ENCODE results near the gene MRI1. TPM values are rescaled to one million over a fixed set of nuclear protein-coding genes. Genes with fewer than 3 reads are reported as not detected.

The MRI1 gene
- polyA plus RNA-seq (2013, experiment 1 of 2) = 16.7 TPM
- polyA plus RNA-seq (2013, experiment 2 of 2) = 16.4 TPM

DNA sequence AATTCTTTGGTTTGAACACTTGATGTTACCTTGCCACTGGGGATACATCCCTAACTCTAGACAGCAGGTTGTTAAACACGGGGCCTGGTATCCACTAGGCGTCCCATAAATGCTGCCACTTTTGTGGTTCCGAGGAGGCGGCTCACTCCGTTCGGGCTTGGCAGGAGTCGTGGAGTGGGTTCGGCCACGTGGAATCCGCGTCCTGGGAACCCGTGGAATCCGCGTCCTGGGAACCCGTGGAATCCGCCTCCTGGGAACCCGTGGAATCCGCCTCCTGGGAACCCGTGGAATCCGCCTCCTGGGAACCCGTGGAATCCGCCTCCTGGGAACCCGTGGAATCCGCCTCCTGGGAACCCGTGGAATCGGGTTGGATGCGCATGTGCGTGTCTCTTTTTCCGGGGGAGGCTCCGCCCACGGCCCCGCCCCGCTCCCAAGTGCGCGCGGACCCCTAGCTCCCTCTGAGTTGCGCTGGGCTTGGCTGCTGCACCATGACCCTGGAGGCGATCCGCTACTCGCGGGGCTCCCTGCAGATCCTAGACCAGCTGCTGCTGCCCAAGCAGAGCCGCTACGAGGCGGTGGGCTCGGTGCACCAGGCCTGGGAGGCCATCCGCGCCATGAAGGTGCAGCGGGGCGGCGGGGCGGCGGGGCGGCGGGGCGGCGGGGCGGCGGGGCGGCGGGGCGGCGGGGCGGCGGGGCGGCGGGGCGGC, at the start of gene MRI1:
MRI1 (plus strand) TSS at position 422 of the 707 bp plus-strand sequence; CDS start at position 489, 67 bp downstream.
- Histone ChIP-seq H3K4me2 (ENCODE audit: low read length) (peak within 1 kb of the TSS; percentile 26), H4K8ac (ENCODE audit: low read depth, low read length) (no peak within 1 kb of the TSS), H3K9ac (ENCODE audit: low read length) (peak within 1 kb of the TSS; percentile 69), H3K27ac (ENCODE audit: low read depth, low read length) (no peak within 1 kb of the TSS), H3K36me3 (ENCODE audit: control insufficient read depth, insufficient read depth, low read length) (no peaks in the 10 kb centered on the region), H3K18ac (ENCODE audit: low read length) (peak within 1 kb of the TSS; percentile 42), H3K79me1 (ENCODE audit: low read length) (no peaks in the 10 kb centered on the region), H4K5ac (ENCODE audit: low read length) (no peak within 1 kb of the TSS), H3K4me1 (ENCODE audit: control insufficient read depth, low read depth, low read length) (no peaks in the 10 kb centered on the region), H2BK5ac (ENCODE audit: low read length) (no peak within 1 kb of the TSS), H2AK5ac (ENCODE audit: low read length) (no peak within 1 kb of the TSS), H2BK120ac (ENCODE audit: low read depth, low read length) (no peak within 1 kb of the TSS), H3K27me3 (ENCODE audit: insufficient read depth, low read length, poor library complexity) (no peaks in the 10 kb centered on the region), H3K23ac (ENCODE audit: low read length) (no peak within 1 kb of the TSS), H3K4me3 (ENCODE audit: low read length) (peak within 1 kb of the TSS; percentile 56), H3K79me2 (ENCODE audit: control insufficient read depth, insufficient read depth, low read length) (no peaks in the 10 kb centered on the region), H3K56ac (ENCODE audit: low read length) (peak within 1 kb of the TSS; percentile 91), H2BK15ac (replicated peaks; ENCODE audit: low read depth) (no peak within 1 kb of the TSS), H3K4ac (ENCODE audit: low read depth, low read length) (no peak within 1 kb of the TSS)
- no CpG with 5 or more reads among the region's 67 CpGs for WGBS (ENCODE audit: extremely low coverage, insufficient coverage, low lambda C conversion rate)
- peak; percentile 56 for DNase-seq

DNA sequence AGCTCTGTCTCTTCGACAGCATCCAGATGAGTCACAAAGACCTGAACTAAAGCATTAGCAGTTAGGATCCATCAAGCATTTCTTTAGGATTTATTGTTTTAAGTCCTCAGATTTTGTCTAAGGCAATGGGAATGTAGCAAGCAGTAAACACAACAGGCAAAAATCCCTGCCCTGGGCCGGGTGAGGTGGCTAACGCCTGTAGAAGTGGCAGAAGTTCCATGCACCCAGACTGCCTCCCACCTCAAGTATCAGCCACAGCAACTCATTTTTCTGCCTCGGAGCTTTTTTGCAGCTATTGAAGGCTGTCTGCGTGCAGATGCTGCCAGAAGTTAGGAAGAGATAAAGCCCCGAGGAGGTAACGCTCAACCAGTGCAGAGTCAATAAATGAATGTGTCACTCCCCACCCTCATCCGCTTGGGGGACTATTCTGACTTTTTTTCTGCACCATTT, 47.1 kb upstream of the MRI1 start:
- H3K9ac ChIP-seq (ENCODE audit: low read length) = no peak overlapping the region
- H3K4me2 ChIP-seq (ENCODE audit: low read length) = no peak overlapping the region
- H4K8ac ChIP-seq (ENCODE audit: low read depth, low read length) = no peak overlapping the region
- H3K79me2 ChIP-seq (ENCODE audit: control insufficient read depth, insufficient read depth, low read length) = no peaks in the 10 kb centered on the region
- H4K5ac ChIP-seq (ENCODE audit: low read length) = no peak overlapping the region
- H2BK15ac ChIP-seq (replicated peaks; ENCODE audit: low read depth) = no peak overlapping the region
- no peaks in the 10 kb centered on the region for H3K36me3 ChIP-seq (ENCODE audit: control insufficient read depth, insufficient read depth, low read length)
- no peak overlapping the region for H3K4me3 ChIP-seq (ENCODE audit: low read length)
- no CpG with 5 or more reads among the region's 8 CpGs for WGBS (ENCODE audit: extremely low coverage, insufficient coverage, low lambda C conversion rate)
- H3K4me1 ChIP-seq (ENCODE audit: control insufficient read depth, low read depth, low read length) = no peaks in the 10 kb centered on the region
- H3K27me3 ChIP-seq (ENCODE audit: insufficient read depth, low read length, poor library complexity) = no peaks in the 10 kb centered on the region
- no peak overlapping the region for H2BK5ac ChIP-seq (ENCODE audit: low read length)
- no peak for DNase-seq
- no peak overlapping the region for H2BK120ac ChIP-seq (ENCODE audit: low read depth, low read length)
- no peak overlapping the region for H3K4ac ChIP-seq (ENCODE audit: low read depth, low read length)
- no peak overlapping the region for H3K23ac ChIP-seq (ENCODE audit: low read length)
- no peak overlapping the region for H3K18ac ChIP-seq (ENCODE audit: low read length)
- no peaks in the 10 kb centered on the region for H3K79me1 ChIP-seq (ENCODE audit: low read length)
- H3K56ac ChIP-seq (ENCODE audit: low read length) = no peak overlapping the region
- H2AK5ac ChIP-seq (ENCODE audit: low read length) = no peak overlapping the region
- no peak overlapping the region for H3K27ac ChIP-seq (ENCODE audit: low read depth, low read length)

DNA sequence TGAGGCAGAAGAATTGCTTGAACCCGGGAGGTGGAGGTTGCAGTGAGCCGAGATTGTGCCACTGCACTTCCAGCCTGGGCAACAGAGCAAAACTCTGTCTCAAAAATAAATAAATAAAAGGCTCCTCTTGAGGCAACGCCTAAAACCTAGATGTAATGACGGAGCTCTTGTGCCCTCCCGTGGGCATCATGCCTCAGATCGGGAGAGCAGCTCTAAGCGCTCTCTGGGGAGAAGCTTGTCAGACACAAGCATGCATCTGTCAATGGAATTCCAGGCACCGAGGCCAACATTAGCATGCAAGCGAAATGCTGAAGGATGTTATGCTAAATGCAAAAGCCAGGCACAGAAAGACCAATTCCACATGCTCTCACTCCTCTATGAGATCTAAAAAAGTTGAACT, 45.6 kb upstream of the MRI1 start:
- Histone ChIP-seq H3K4me1 (ENCODE audit: control insufficient read depth, low read depth, low read length) (no peaks in the 10 kb centered on the region), H3K56ac (ENCODE audit: low read length) (no peak overlapping the region), H4K5ac (ENCODE audit: low read length) (no peak overlapping the region), H3K18ac (ENCODE audit: low read length) (no peak overlapping the region), H2BK5ac (ENCODE audit: low read length) (no peak overlapping the region), H2BK120ac (ENCODE audit: low read depth, low read length) (no peak overlapping the region), H3K36me3 (ENCODE audit: control insufficient read depth, insufficient read depth, low read length) (no peaks in the 10 kb centered on the region), H3K79me2 (ENCODE audit: control insufficient read depth, insufficient read depth, low read length) (no peaks in the 10 kb centered on the region), H3K79me1 (ENCODE audit: low read length) (no peaks in the 10 kb centered on the region), H3K4me3 (ENCODE audit: low read length) (no peak overlapping the region), H3K4me2 (ENCODE audit: low read length) (no peak overlapping the region), H3K9ac (ENCODE audit: low read length) (no peak overlapping the region), H2AK5ac (ENCODE audit: low read length) (no peak overlapping the region), H4K8ac (ENCODE audit: low read depth, low read length) (no peak overlapping the region), H2BK15ac (replicated peaks; ENCODE audit: low read depth) (no peak overlapping the region), H3K4ac (ENCODE audit: low read depth, low read length) (no peak overlapping the region), H3K23ac (ENCODE audit: low read length) (no peak overlapping the region), H3K27me3 (ENCODE audit: insufficient read depth, low read length, poor library complexity) (no peaks in the 10 kb centered on the region), H3K27ac (ENCODE audit: low read depth, low read length) (no peak overlapping the region)
- DNase-seq = peak; percentile 62
- WGBS (ENCODE audit: extremely low coverage, insufficient coverage, low lambda C conversion rate) = no CpG with 5 or more reads among the region's 9 CpGs

DNA sequence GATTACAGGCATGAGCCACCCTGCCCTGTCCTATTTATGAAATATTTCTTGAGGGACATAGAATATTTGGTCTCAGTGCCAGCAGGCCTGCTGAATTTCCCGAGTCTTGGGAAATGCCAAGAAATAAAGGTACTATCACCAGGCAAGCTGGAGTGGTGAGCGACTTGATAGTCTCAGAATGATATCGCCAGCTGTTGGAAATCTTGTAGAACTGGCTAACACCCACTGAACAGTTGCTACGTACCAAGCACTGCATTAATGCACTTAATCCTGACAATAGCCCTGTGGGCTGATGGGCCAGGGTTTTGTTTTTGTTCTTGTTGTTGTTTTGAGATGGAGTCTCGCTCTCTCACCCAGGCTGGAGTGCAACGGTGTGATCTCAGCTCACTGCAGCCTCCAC, 42.2 kb upstream of the MRI1 start:
- no peak overlapping the region for H3K4ac ChIP-seq (ENCODE audit: low read depth, low read length)
- no peaks in the 10 kb centered on the region for H3K4me1 ChIP-seq (ENCODE audit: control insufficient read depth, low read depth, low read length)
- H3K18ac ChIP-seq (ENCODE audit: low read length) = no peak overlapping the region
- H2AK5ac ChIP-seq (ENCODE audit: low read length) = no peak overlapping the region
- H4K5ac ChIP-seq (ENCODE audit: low read length) = no peak overlapping the region
- H3K79me1 ChIP-seq (ENCODE audit: low read length) = no peaks in the 10 kb centered on the region
- no peak overlapping the region for H3K27ac ChIP-seq (ENCODE audit: low read depth, low read length)
- H3K36me3 ChIP-seq (ENCODE audit: control insufficient read depth, insufficient read depth, low read length) = no peaks in the 10 kb centered on the region
- H3K4me3 ChIP-seq (ENCODE audit: low read length) = no peak overlapping the region
- H3K4me2 ChIP-seq (ENCODE audit: low read length) = no peak overlapping the region
- no peak overlapping the region for H3K23ac ChIP-seq (ENCODE audit: low read length)
- no peak overlapping the region for H2BK120ac ChIP-seq (ENCODE audit: low read depth, low read length)
- H3K56ac ChIP-seq (ENCODE audit: low read length) = no peak overlapping the region
- no CpG with 5 or more reads among the region's 6 CpGs for WGBS (ENCODE audit: extremely low coverage, insufficient coverage, low lambda C conversion rate)
- no peak overlapping the region for H2BK15ac ChIP-seq (replicated peaks; ENCODE audit: low read depth)
- no peaks in the 10 kb centered on the region for H3K27me3 ChIP-seq (ENCODE audit: insufficient read depth, low read length, poor library complexity)
- no peak overlapping the region for H2BK5ac ChIP-seq (ENCODE audit: low read length)
- DNase-seq = no peak
- H3K79me2 ChIP-seq (ENCODE audit: control insufficient read depth, insufficient read depth, low read length) = no peaks in the 10 kb centered on the region
- no peak overlapping the region for H4K8ac ChIP-seq (ENCODE audit: low read depth, low read length)
- H3K9ac ChIP-seq (ENCODE audit: low read length) = no peak overlapping the region

- H4K5ac ChIP-seq (ENCODE audit: low read length) = no peak overlapping the region
- H3K79me2 ChIP-seq (ENCODE audit: control insufficient read depth, insufficient read depth, low read length) = no peaks in the 10 kb centered on the region
- no peak overlapping the region for H3K23ac ChIP-seq (ENCODE audit: low read length)
- no peaks in the 10 kb centered on the region for H3K4me1 ChIP-seq (ENCODE audit: control insufficient read depth, low read depth, low read length)
- no peak overlapping the region for H2BK5ac ChIP-seq (ENCODE audit: low read length)
- no peak overlapping the region for H4K8ac ChIP-seq (ENCODE audit: low read depth, low read length)
- no peak overlapping the region for H2AK5ac ChIP-seq (ENCODE audit: low read length)
- H2BK120ac ChIP-seq (ENCODE audit: low read depth, low read length) = no peak overlapping the region
- H3K4ac ChIP-seq (ENCODE audit: low read depth, low read length) = no peak overlapping the region
- DNase-seq = no peak
- H3K27me3 ChIP-seq (ENCODE audit: insufficient read depth, low read length, poor library complexity) = no peaks in the 10 kb centered on the region
- no peaks in the 10 kb centered on the region for H3K79me1 ChIP-seq (ENCODE audit: low read length)
- H3K9ac ChIP-seq (ENCODE audit: low read length) = no peak overlapping the region
- H3K56ac ChIP-seq (ENCODE audit: low read length) = no peak overlapping the region
- no peak overlapping the region for H3K4me3 ChIP-seq (ENCODE audit: low read length)
- no CpG with 5 or more reads among the region's 5 CpGs for WGBS (ENCODE audit: extremely low coverage, insufficient coverage, low lambda C conversion rate)
- no peak overlapping the region for H2BK15ac ChIP-seq (replicated peaks; ENCODE audit: low read depth)
- no peak overlapping the region for H3K18ac ChIP-seq (ENCODE audit: low read length)
- H3K36me3 ChIP-seq (ENCODE audit: control insufficient read depth, insufficient read depth, low read length) = no peaks in the 10 kb centered on the region
- no peak overlapping the region for H3K27ac ChIP-seq (ENCODE audit: low read depth, low read length)
- H3K4me2 ChIP-seq (ENCODE audit: low read length) = no peak overlapping the region
Observed at GRCh38 chr19:13723206-13723605, 41.1 kb upstream of the MRI1 start.

DNA sequence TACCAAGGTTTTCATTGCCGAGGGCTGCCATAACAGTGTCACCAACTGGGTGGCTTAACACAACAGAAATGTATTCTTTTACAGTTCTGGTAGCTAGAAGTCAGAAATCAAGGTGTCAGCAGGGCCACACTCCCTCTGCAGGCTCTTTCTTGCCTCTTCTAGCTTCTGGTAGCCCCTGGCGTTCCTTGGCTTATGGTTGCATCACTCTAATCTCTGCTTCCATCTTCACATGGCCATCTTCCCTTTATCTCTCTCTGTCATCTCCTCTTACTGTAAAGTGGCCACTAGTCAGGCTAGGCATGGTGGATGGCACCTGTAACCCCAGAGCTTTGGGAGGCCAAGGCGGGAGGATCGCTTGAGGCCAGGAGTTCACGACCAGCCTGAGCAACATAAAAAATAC, 38.0 kb upstream of the MRI1 start:
- H3K18ac ChIP-seq (ENCODE audit: low read length) = no peak overlapping the region
- H3K4me2 ChIP-seq (ENCODE audit: low read length) = no peak overlapping the region

More for the DNA sequence above, 38.0 kb upstream of the MRI1 start:
- Histone ChIP-seq H4K8ac (ENCODE audit: low read depth, low read length) (no peak overlapping the region), H3K56ac (ENCODE audit: low read length) (no peak overlapping the region), H3K27ac (ENCODE audit: low read depth, low read length) (no peak overlapping the region), H4K5ac (ENCODE audit: low read length) (no peak overlapping the region), H3K9ac (ENCODE audit: low read length) (no peak overlapping the region), H3K4ac (ENCODE audit: low read depth, low read length) (no peak overlapping the region), H3K79me2 (ENCODE audit: control insufficient read depth, insufficient read depth, low read length) (no peaks in the 10 kb centered on the region), H2BK15ac (replicated peaks; ENCODE audit: low read depth) (no peak overlapping the region), H3K27me3 (ENCODE audit: insufficient read depth, low read length, poor library complexity) (no peaks in the 10 kb centered on the region), H3K36me3 (ENCODE audit: control insufficient read depth, insufficient read depth, low read length) (no peaks in the 10 kb centered on the region), H3K23ac (ENCODE audit: low read length) (no peak overlapping the region), H2BK5ac (ENCODE audit: low read length) (no peak overlapping the region), H2BK120ac (ENCODE audit: low read depth, low read length) (no peak overlapping the region), H3K4me3 (ENCODE audit: low read length) (no peak overlapping the region), H3K4me1 (ENCODE audit: control insufficient read depth, low read depth, low read length) (no peaks in the 10 kb centered on the region), H3K79me1 (ENCODE audit: low read length) (no peaks in the 10 kb centered on the region), H2AK5ac (ENCODE audit: low read length) (no peak overlapping the region)
- peak; percentile 33 for DNase-seq
- no CpG with 5 or more reads among the region's 5 CpGs for WGBS (ENCODE audit: extremely low coverage, insufficient coverage, low lambda C conversion rate)
